Pancreas (tissue), 10 donors: ENCODE measurements around the gene MYO7B. TPM values are rescaled to one million over a fixed set of nuclear protein-coding genes. Genes with fewer than 3 reads are reported as not detected.

Source experiments
- ATAC-seq, 4 donors: fragments of 200-7000 bp; cut with Tn5 transposase; one replicate each; pipeline versions ENCODE4 v1.8.0 to v1.9.1; 2020; ENCODE audit warnings: mild to moderate bottlenecking in 4 of 4, moderate library complexity in 4 of 4
- DNase-seq, 6 donors: peaks; one replicate each; pipeline ENCODE4 v3.0.0-alpha.2; 2020
- FAIRE-seq: peaks from 2 replicates; lab custom pipeline; 2012; peaks lifted over from hg19 to GRCh38; lab: Jason Lieb, UNC
- H3K27ac ChIP-seq, 4 donors: fragments of 200-600 bp; sonication (generic); 1 replicate in 3 of 4; 2 replicates in 1 of 4; pipeline versions ENCODE4 v1.5.0 to v1.8.0; 2020
- H3K27me3 ChIP-seq, 4 donors: fragments of 200-600 bp; one replicate each; pipeline ENCODE4 v1.8.0; 2021
- H3K36me3 ChIP-seq, 3 donors: fragments of 200-600 bp; sonication (generic) in 1 of 3; one replicate each; pipeline versions ENCODE4 v1.5.0 to v1.8.0; 2020 to 2021
- H3K4me1 ChIP-seq, 3 donors: fragments of 200-600 bp; one replicate each; pipeline ENCODE4 v1.8.0; 2021
- H3K4me3 ChIP-seq, 4 donors: fragments of 200-600 bp; sonication (generic) in 2 of 4; one replicate each; pipeline versions ENCODE4 v1.5.0 to v1.8.0; 2020 to 2021
- H3K9me3 ChIP-seq, 4 donors: fragments of 200-600 bp; one replicate each; pipeline ENCODE4 v1.8.0; 2021
- WGBS, 2 donors: extraction: QIAGEN DNeasy Blood & Tissue Kit; methylation state at CpG; one replicate each; pipeline ENCODE4 v1.1.7; 2013; 5-methylcytosine and 5-hydroxymethylcytosine counted together
- intact Hi-C, 3 donors: fragments of 100-400 bp; cut with DNase I; formaldehyde crosslinking; loops; one replicate each; pipeline versions ENCODE4 v1.11.1 to v1.14.2; 2022
- polyA plus RNA-seq, 2 donors: library from polyadenylated mRNA; stranded (reverse); fragments of 200-250 nt; gene quantifications; one replicate each; pipeline ENCODE4 v1.2.3, GENCODE V29; 2013
- total RNA-seq, 6 donors: library from RNA; stranded (reverse); fragmentation: NEBNext Ultra II Directional in 4 of 6; extraction: Animal tissue kit (Norgen Biotek cat#: 25700) in 4 of 6; gene quantifications; one replicate each; pipeline versions ENCODE4 v1.2.1 to v1.2.4, GENCODE V29; 2021 to 2023
- TF ChIP-seq, protein P1 (sequence below), 4 donors: fragments of 200-600 bp; sonication (generic) in 3 of 4; IDR thresholded peaks; one replicate each; pipeline versions ENCODE4 v1.5.0 to v1.8.0; 2021; ENCODE audit warnings: antibody characterized with exemption in 4 of 4
- donor health status: healthy with polysubstance abuse.
- donor health status: DM: no; HTN: no; CAD: no; lungs with moderate emphysema.
- donor health status: DM: no; HTN: no; CAD: no.
- donor health status: control.
- donor health status: control.
- donor health status: Bipolar disorder and iron deficiency.
- donor health status: DM: yes; HTN: yes; CAD: no.
- donor health status: DM: no; HTN: no; CAD: no.
- donor health status: DM: no; HTN: no; CAD: no.
- donor health status: DM: yes; HTN: yes; CAD: no.

The MYO7B gene
- total and polyA plus RNA-seq, 8 donors, result 0.12 to 1.5 (median 0.83) TPM

- FAIRE-seq (no peak), ATAC-seq (no peak), DNase-seq (peak in 3 of 6 donors; percentile 4 to 28 (median 25))
- H3K9me3 ChIP-seq, result no peaks in the 10 kb centered on the region
- no peak overlapping the region for H3K27ac ChIP-seq
- H3K36me3 ChIP-seq, result no peaks in the 10 kb centered on the region
- 58 to 69% methylated on average over 16 of the region's 16 CpGs for WGBS, 2 donors
- H3K4me1 ChIP-seq, result no peaks in the 10 kb centered on the region
- TF ChIP-seq, protein P1, sequence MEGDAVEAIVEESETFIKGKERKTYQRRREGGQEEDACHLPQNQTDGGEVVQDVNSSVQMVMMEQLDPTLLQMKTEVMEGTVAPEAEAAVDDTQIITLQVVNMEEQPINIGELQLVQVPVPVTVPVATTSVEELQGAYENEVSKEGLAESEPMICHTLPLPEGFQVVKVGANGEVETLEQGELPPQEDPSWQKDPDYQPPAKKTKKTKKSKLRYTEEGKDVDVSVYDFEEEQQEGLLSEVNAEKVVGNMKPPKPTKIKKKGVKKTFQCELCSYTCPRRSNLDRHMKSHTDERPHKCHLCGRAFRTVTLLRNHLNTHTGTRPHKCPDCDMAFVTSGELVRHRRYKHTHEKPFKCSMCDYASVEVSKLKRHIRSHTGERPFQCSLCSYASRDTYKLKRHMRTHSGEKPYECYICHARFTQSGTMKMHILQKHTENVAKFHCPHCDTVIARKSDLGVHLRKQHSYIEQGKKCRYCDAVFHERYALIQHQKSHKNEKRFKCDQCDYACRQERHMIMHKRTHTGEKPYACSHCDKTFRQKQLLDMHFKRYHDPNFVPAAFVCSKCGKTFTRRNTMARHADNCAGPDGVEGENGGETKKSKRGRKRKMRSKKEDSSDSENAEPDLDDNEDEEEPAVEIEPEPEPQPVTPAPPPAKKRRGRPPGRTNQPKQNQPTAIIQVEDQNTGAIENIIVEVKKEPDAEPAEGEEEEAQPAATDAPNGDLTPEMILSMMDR (IDR thresholded peaks at IDR 0.05), result no peak
- intact Hi-C loops, result no loop called here
- H3K4me3 ChIP-seq, result no peak overlapping the region
- H3K27me3 ChIP-seq, result no peaks in the 10 kb centered on the region
These were observed 84.6 kb downstream of the MYO7B start for GRCh38 chr2:127619877-127620705.

DNA sequence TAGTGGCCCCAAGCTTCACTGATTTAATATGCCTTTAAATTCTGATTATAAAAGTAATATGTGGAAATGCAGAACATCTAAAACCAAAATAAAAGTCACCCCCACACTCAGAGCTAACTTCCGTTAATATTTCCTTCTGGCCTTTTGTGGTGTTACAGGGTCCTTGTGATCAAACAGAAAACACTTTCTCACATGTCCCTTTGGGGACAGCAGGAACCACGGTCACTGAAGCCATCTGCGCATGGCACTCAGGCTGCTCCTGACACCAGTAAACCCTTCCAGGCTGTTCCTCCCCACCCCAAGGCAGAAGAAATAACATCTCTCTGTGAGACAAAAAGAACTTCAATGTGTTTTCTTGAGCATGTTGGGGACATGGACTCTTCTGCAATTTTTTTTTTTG, 85.4 kb downstream of the MYO7B start:
- Histone ChIP-seq H3K27me3 (no peaks in the 10 kb centered on the region), H3K36me3 (no peaks in the 10 kb centered on the region), H3K4me1 (no peaks in the 10 kb centered on the region), H3K9me3 (no peaks in the 10 kb centered on the region), H3K4me3 (no peak overlapping the region), H3K27ac (no peak overlapping the region)
- DNase-seq (no peak), FAIRE-seq (no peak), ATAC-seq (no peak)
- 79 to 82% methylated on average over 3 of the region's 3 CpGs for WGBS, 2 donors
- TF ChIP-seq, protein P1 (IDR thresholded peaks at IDR 0.05), result no peak
- intact Hi-C loops, result no loop called here

GRCh38 chr2:127621981-127622431, 86.5 kb downstream of the MYO7B start:
- ATAC-seq (no peak), DNase-seq (peak in 2 of 6 donors; percentile 4 to 28), FAIRE-seq (no peak)
- H3K4me1 ChIP-seq, result no peaks in the 10 kb centered on the region
- H3K27me3 ChIP-seq, result no peaks in the 10 kb centered on the region
- H3K27ac ChIP-seq, result no peak overlapping the region
- no peaks in the 10 kb centered on the region for H3K9me3 ChIP-seq
- WGBS, 2 donors, result 88 to 93% methylated on average over 15 of the region's 15 CpGs
- TF ChIP-seq, protein P1 (IDR thresholded peaks at IDR 0.05), result no peak
- intact Hi-C loops, result no loop called here
- no peak overlapping the region for H3K4me3 ChIP-seq
- H3K36me3 ChIP-seq, result no peaks in the 10 kb centered on the region

- DNase-seq (peak in 3 of 6 donors; percentile 8 to 49 (median 28)), FAIRE-seq (no peak), ATAC-seq (no peak)
- Histone ChIP-seq H3K27me3 (no peaks in the 10 kb centered on the region), H3K4me3 (no peak overlapping the region), H3K27ac (no peak overlapping the region), H3K36me3 (no peaks in the 10 kb centered on the region), H3K9me3 (no peaks in the 10 kb centered on the region), H3K4me1 (no peaks in the 10 kb centered on the region)
- 73 to 81% methylated on average over 21 of the region's 21 CpGs for WGBS, 2 donors
- TF ChIP-seq, protein P1 (IDR thresholded peaks at IDR 0.05), result no peak
- intact Hi-C loops, result no loop called here
These were observed 87.3 kb downstream of the MYO7B start for GRCh38 chr2:127622561-127623387.
